Panc1 (cell line): ENCODE measurements around the gene CYBRD1.

ENCODE experiments used
- POLR2AphosphoS5 ChIP-seq: IDR thresholded peaks from 2 replicates; pipeline ENCODE4 v1.6.1; 2012; ENCODE audit warnings: mild to moderate bottlenecking, low read depth, low read length, moderate library complexity
- TCF7L2 ChIP-seq: IDR thresholded peaks from 2 replicates; pipeline ENCODE4 v1.6.1; 2011; ENCODE audit warnings: mild to moderate bottlenecking, low read depth, low read length, inconsistent platforms
- TF ChIP-seq, protein P1 (sequence below), 2 experiments: IDR thresholded peaks; 2 replicates each; pipeline ENCODE4 v1.6.1; 2011 to 2012; ENCODE audit warnings: low read depth in 2 of 2, control low read depth in 1 of 2, low read length in 1 of 2, mild to moderate bottlenecking in 1 of 2, moderate library complexity in 1 of 2; ENCODE audit not compliant: insufficient read depth in 1 of 2
- TF ChIP-seq, protein P2 (sequence below): fragments of 450-650 bp; IDR thresholded peaks from 2 replicates; pipeline ENCODE4 v1.5.1; 2017; ENCODE audit warnings: mild to moderate bottlenecking

DNA sequence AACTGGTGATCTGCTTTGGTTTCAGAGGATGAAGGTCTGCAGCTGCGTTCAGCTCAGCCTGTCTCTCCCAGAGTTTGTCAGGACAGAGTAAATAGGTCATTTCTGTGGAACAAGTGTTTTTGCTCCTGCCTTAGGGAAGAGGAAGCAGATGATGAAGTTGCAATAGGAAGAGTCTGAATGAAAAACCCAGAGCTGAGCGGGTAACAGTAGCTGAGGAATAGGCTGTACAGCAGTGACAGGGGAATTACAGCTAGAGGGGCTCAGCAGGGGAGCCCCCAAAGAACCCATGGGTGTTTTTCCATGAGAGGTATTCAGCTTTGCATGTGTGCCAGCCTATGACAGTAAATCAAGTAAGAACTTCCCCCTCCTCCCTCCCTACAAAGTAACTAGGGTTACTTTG, 10.3 kb upstream of the CYBRD1 start:
- no peak for TF ChIP-seq POLR2AphosphoS5
- TF ChIP-seq, protein P1, sequence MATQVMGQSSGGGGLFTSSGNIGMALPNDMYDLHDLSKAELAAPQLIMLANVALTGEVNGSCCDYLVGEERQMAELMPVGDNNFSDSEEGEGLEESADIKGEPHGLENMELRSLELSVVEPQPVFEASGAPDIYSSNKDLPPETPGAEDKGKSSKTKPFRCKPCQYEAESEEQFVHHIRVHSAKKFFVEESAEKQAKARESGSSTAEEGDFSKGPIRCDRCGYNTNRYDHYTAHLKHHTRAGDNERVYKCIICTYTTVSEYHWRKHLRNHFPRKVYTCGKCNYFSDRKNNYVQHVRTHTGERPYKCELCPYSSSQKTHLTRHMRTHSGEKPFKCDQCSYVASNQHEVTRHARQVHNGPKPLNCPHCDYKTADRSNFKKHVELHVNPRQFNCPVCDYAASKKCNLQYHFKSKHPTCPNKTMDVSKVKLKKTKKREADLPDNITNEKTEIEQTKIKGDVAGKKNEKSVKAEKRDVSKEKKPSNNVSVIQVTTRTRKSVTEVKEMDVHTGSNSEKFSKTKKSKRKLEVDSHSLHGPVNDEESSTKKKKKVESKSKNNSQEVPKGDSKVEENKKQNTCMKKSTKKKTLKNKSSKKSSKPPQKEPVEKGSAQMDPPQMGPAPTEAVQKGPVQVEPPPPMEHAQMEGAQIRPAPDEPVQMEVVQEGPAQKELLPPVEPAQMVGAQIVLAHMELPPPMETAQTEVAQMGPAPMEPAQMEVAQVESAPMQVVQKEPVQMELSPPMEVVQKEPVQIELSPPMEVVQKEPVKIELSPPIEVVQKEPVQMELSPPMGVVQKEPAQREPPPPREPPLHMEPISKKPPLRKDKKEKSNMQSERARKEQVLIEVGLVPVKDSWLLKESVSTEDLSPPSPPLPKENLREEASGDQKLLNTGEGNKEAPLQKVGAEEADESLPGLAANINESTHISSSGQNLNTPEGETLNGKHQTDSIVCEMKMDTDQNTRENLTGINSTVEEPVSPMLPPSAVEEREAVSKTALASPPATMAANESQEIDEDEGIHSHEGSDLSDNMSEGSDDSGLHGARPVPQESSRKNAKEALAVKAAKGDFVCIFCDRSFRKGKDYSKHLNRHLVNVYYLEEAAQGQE (IDR thresholded peaks at IDR 0.05; ENCODE audit: insufficient read depth in 1 of 2, low read depth in 2 of 2, low read length in 1 of 2), result no peak
- TF ChIP-seq, protein P2, sequence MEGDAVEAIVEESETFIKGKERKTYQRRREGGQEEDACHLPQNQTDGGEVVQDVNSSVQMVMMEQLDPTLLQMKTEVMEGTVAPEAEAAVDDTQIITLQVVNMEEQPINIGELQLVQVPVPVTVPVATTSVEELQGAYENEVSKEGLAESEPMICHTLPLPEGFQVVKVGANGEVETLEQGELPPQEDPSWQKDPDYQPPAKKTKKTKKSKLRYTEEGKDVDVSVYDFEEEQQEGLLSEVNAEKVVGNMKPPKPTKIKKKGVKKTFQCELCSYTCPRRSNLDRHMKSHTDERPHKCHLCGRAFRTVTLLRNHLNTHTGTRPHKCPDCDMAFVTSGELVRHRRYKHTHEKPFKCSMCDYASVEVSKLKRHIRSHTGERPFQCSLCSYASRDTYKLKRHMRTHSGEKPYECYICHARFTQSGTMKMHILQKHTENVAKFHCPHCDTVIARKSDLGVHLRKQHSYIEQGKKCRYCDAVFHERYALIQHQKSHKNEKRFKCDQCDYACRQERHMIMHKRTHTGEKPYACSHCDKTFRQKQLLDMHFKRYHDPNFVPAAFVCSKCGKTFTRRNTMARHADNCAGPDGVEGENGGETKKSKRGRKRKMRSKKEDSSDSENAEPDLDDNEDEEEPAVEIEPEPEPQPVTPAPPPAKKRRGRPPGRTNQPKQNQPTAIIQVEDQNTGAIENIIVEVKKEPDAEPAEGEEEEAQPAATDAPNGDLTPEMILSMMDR, result no peak
- no peak for TF ChIP-seq TCF7L2
